ENCODE results near the gene NEK11. TPM values are rescaled to one million over a fixed set of nuclear protein-coding genes. Genes with fewer than 3 reads are reported as not detected.

Gene NEK11
- polyA plus RNA-seq, 1 of the 3 experiments (the other 2 are of a cell fraction): 4.7 TPM

GRCh38 chr3:131282967-131283366 is 256.3 kb downstream of the NEK11 start (continued):
- no peak for TF ChIP-seq TEAD4 (IDR thresholded peaks at IDR 0.05; ENCODE audit: borderline replicate concordance, insufficient read depth)

GRCh38 chr3:131283862-131284261 is 257.2 kb downstream of the NEK11 start:
- Histone ChIP-seq H3K4me3 (ENCODE audit: low read depth in 2 of 2, low read length in 1 of 2) (no peak overlapping the region), H2AFZ (ENCODE audit: low read depth) (no peak overlapping the region), H3F3A (replicated peaks; ENCODE audit: insufficient read depth) (no peaks in the 10 kb centered on the region), H3K27me3 (ENCODE audit: insufficient read depth) (no peaks in the 10 kb centered on the region), H3K36me3 (replicated peaks in 1 of 2; ENCODE audit: control insufficient read depth in 1 of 2, insufficient read depth in 2 of 2, low read length in 1 of 2) (no peaks in the 10 kb centered on the region), H3K9me3 (no peaks in the 10 kb centered on the region), H3K9ac (no peak overlapping the region), H4K20me1 (ENCODE audit: insufficient read depth) (no peaks in the 10 kb centered on the region), H3K27ac (ENCODE audit: low read depth in 2 of 2, low read length in 1 of 2) (no peak overlapping the region), H3K79me2 (ENCODE audit: insufficient read depth) (no peaks in the 10 kb centered on the region), H3K4me1 (ENCODE audit: control insufficient read depth in 1 of 2, insufficient read depth in 2 of 2, low read depth in 1 of 2, low read length in 1 of 2) (peaks cover 0 to 13% of the 10 kb centered on the region in 2 experiments; a peak in 2 of 4 replicates), H3K9me2 (no peaks in the 10 kb centered on the region), H3K4me2 (no peak overlapping the region)
- 72% methylated on average over 3 of the region's 3 CpGs for WGBS (ENCODE audit: low lambda C conversion rate)
- no peak for DNase-seq
- CTCF ChIA-PET: interaction anchor here (0.8 kb wide), 1 partner anchor 746 kb away, joined by 3 read pairs; no protein-coding TSS in a partner anchor
- POLR2A ChIA-PET: no interaction called here
- TF ChIP-seq MAX (IDR thresholded peaks at IDR 0.05; ENCODE audit: low read depth) (no peak), FOSL2 (IDR thresholded peaks at IDR 0.05; ENCODE audit: borderline replicate concordance, low read depth) (no peak), TEAD4 (IDR thresholded peaks at IDR 0.05; ENCODE audit: borderline replicate concordance, insufficient read depth) (no peak), NRF1 (IDR thresholded peaks at IDR 0.05; ENCODE audit: low read depth, low read length) (no peak), SIN3A (IDR thresholded peaks at IDR 0.05; ENCODE audit: borderline replicate concordance, low read depth, low read length) (no peak), RAD21 (IDR thresholded peaks at IDR 0.05; ENCODE audit: low read length) (no peak)

GRCh38 chr3:131284302-131284701 is 257.6 kb downstream of the NEK11 start:
- Histone ChIP-seq H3K4me1 (ENCODE audit: control insufficient read depth in 1 of 2, insufficient read depth in 2 of 2, low read depth in 1 of 2, low read length in 1 of 2) (peaks cover 0 to 13% of the 10 kb centered on the region in 2 experiments; a peak in 2 of 4 replicates), H3K79me2 (ENCODE audit: insufficient read depth) (no peaks in the 10 kb centered on the region), H3K27me3 (ENCODE audit: insufficient read depth) (no peaks in the 10 kb centered on the region), H3K27ac (ENCODE audit: low read depth in 2 of 2, low read length in 1 of 2) (no peak overlapping the region), H3K9me2 (no peaks in the 10 kb centered on the region), H3F3A (replicated peaks; ENCODE audit: insufficient read depth) (no peaks in the 10 kb centered on the region), H3K36me3 (replicated peaks in 1 of 2; ENCODE audit: control insufficient read depth in 1 of 2, insufficient read depth in 2 of 2, low read length in 1 of 2) (no peaks in the 10 kb centered on the region), H3K9me3 (no peaks in the 10 kb centered on the region), H3K4me3 (ENCODE audit: low read depth in 2 of 2, low read length in 1 of 2) (no peak overlapping the region), H4K20me1 (ENCODE audit: insufficient read depth) (no peaks in the 10 kb centered on the region), H2AFZ (ENCODE audit: low read depth) (no peak overlapping the region), H3K9ac (no peak overlapping the region), H3K4me2 (no peak overlapping the region)
- WGBS (ENCODE audit: low lambda C conversion rate): 100% methylated on average over 1 of the region's 1 CpG
- CTCF ChIA-PET: no interaction called here
- DNase-seq: no peak
- POLR2A ChIA-PET: no interaction called here
- TF ChIP-seq POLR2AphosphoS5 (IDR thresholded peaks at IDR 0.05; ENCODE audit: low read depth, low read length): no peak
- TF ChIP-seq TAF1 (IDR thresholded peaks at IDR 0.05; ENCODE audit: borderline replicate concordance, low read depth, low read length): no peak
- TF ChIP-seq EZH2phosphoT487 (IDR thresholded peaks at IDR 0.05; ENCODE audit: borderline replicate concordance, low read depth): no peak
- TF ChIP-seq RFX5 (IDR thresholded peaks at IDR 0.05; ENCODE audit: low read length): no peak
- TF ChIP-seq CTCF (IDR thresholded peaks at IDR 0.05): no peak
- TF ChIP-seq FOXM1 (IDR thresholded peaks at IDR 0.05; ENCODE audit: low read depth): no peak
- no peak for TF ChIP-seq FOXJ3 (CRISPR knock-in tag; IDR thresholded peaks at IDR 0.05)
- no peak for TF ChIP-seq SMC3 (IDR thresholded peaks at IDR 0.05; ENCODE audit: low read depth, low read length)
- TF ChIP-seq NRF1 (IDR thresholded peaks at IDR 0.05; ENCODE audit: low read depth, low read length): no peak

Measured in SK-N-SH (cell line).